ENCODE measurements around the gene CDC42EP2.

- TF ChIP-seq EZH2 (IDR thresholded peaks at IDR 0.05; ENCODE audit: insufficient read depth, low read length) (no peak), CTCF (IDR thresholded peaks at IDR 0.05; ENCODE audit: insufficient read depth, low read depth, low read length) (peak; percentile 81)
These were observed 669 bp downstream of the CDC42EP2 start for GRCh38 chr11:65315204-65315865.

Data from astrocyte (in vitro differentiated cells and primary cell).